Cortex of kidney (tissue), 1 donor: ENCODE results near the gene SLC37A2.

Experiments
- DNase-seq: peaks from one replicate; lab custom pipeline; 2025; lab: John Stamatoyannopoulos, UW

Gene SLC37A2

GRCh38 chr11:125071435-125071834 lies 8.3 kb downstream of the SLC37A2 start:
- DNase-seq: no peak

- DNase-seq: no peak
Observed at GRCh38 chr11:125071846-125072217, 8.7 kb downstream of the SLC37A2 start.

GRCh38 chr11:125072218-125072960 lies 9.3 kb downstream of the SLC37A2 start:
- DNase-seq: no peak

GRCh38 chr11:125072961-125073590 lies 10.0 kb downstream of the SLC37A2 start:
- no peak for DNase-seq

- no peak for DNase-seq
Observed at GRCh38 chr11:125073616-125074483, 10.7 kb downstream of the SLC37A2 start.

- DNase-seq: no peak
Observed at GRCh38 chr11:125074511-125075241, 11.6 kb downstream of the SLC37A2 start.

- DNase-seq: no peak
Observed at GRCh38 chr11:125075242-125075625, 12.1 kb downstream of the SLC37A2 start.

GRCh38 chr11:125075900-125076317 lies 12.8 kb downstream of the SLC37A2 start:
- DNase-seq: no peak

- DNase-seq: no peak
Observed at GRCh38 chr11:125076378-125076945, 13.4 kb downstream of the SLC37A2 start.

GRCh38 chr11:125078016-125078415 lies 14.9 kb downstream of the SLC37A2 start:
- no peak for DNase-seq

GRCh38 chr11:125078516-125079140 lies 15.5 kb downstream of the SLC37A2 start:
- no peak for DNase-seq

GRCh38 chr11:125079151-125079877 lies 16.2 kb downstream of the SLC37A2 start:
- no peak for DNase-seq

GRCh38 chr11:125079878-125080530 lies 16.9 kb downstream of the SLC37A2 start:
- DNase-seq: no peak

GRCh38 chr11:125080531-125080911 lies 17.4 kb downstream of the SLC37A2 start:
- no peak for DNase-seq

GRCh38 chr11:125081098-125081798 lies 18.1 kb downstream of the SLC37A2 start:
- no peak for DNase-seq

GRCh38 chr11:125082040-125082439 lies 18.9 kb downstream of the SLC37A2 start:
- DNase-seq: no peak

- DNase-seq: no peak
Observed at GRCh38 chr11:125082611-125083311, 19.7 kb downstream of the SLC37A2 start.

- DNase-seq: no peak
Observed at GRCh38 chr11:125083312-125084056, 20.4 kb downstream of the SLC37A2 start.
